ENCODE data around the gene ACTRT2. TPM values are rescaled to one million over a fixed set of nuclear protein-coding genes. Genes with fewer than 3 reads are reported as not detected.

The ACTRT2 gene
- not detected in 2 replicates for polyA plus RNA-seq (2012; rRNA removed)
- polyA plus RNA-seq (2012; cell fraction: cytosol; rRNA removed) = not detected in 2 replicates
- not detected in 2 replicates for polyA plus RNA-seq (2012; cell fraction: nucleus; rRNA removed)

DNA sequence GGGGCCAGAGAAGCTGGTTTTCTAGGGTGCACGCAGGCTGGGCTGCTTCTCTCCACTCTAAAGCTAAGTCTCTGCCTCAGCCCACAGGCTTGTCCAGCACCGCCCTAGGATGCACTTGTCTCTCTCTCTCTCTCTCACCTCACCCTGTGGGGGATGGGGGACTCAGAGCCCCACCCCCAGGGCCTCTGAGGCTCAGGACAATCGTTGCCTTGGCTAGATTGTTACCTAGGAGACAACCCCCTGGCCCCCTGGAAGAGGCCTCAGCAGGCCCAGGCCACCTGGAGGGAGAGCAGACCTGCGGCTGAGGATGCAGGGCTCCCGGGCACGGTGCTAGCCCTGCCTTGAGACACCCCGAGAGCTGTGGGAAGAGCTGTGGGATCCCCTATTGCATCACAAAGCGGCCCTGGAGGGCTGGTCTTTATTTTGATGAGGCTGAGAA, at the start of gene ACTRT2:
TSS of gene ACTRT2 (plus strand) at position 235 of the 439 bp plus-strand sequence. CDS start 220 bp downstream, outside the sequence.
- ChIA-PET POLR2A (no interaction called here), CTCF (no interaction called here)
- H3K27ac ChIP-seq (ENCODE audit: low read depth in 2 of 2, low read length in 1 of 2) = no peak within 1 kb of the TSS
- H3K9ac ChIP-seq = no peak within 1 kb of the TSS
- no peaks in the 10 kb centered on the region for H3K4me1 ChIP-seq (ENCODE audit: control insufficient read depth in 1 of 2, insufficient read depth in 2 of 2, low read depth in 1 of 2, low read length in 1 of 2)
- no peaks in the 10 kb centered on the region for H3K36me3 ChIP-seq (replicated peaks in 1 of 2; ENCODE audit: control insufficient read depth in 1 of 2, insufficient read depth in 2 of 2, low read length in 1 of 2)
- TF ChIP-seq, protein P1, sequence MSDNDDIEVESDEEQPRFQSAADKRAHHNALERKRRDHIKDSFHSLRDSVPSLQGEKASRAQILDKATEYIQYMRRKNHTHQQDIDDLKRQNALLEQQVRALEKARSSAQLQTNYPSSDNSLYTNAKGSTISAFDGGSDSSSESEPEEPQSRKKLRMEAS (IDR thresholded peaks at IDR 0.05; ENCODE audit: low read depth) = no peak
- TF ChIP-seq TCF12 (IDR thresholded peaks at IDR 0.05) (no peak), RFX5 (IDR thresholded peaks at IDR 0.05; ENCODE audit: low read length) (no peak)
- TF ChIP-seq, protein P2, sequence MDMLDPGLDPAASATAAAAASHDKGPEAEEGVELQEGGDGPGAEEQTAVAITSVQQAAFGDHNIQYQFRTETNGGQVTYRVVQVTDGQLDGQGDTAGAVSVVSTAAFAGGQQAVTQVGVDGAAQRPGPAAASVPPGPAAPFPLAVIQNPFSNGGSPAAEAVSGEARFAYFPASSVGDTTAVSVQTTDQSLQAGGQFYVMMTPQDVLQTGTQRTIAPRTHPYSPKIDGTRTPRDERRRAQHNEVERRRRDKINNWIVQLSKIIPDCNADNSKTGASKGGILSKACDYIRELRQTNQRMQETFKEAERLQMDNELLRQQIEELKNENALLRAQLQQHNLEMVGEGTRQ (IDR thresholded peaks at IDR 0.05; ENCODE audit: borderline replicate concordance, low read depth, low read length) = no peak
- no peak within 1 kb of the TSS for H3K4me2 ChIP-seq
- H3K9me2 ChIP-seq = no peaks in the 10 kb centered on the region
- H3K27me3 ChIP-seq (ENCODE audit: insufficient read depth) = no peaks in the 10 kb centered on the region
- no peaks in the 10 kb centered on the region for H3K9me3 ChIP-seq
- no peaks in the 10 kb centered on the region for H3F3A ChIP-seq (replicated peaks; ENCODE audit: insufficient read depth)
- H2AFZ ChIP-seq (ENCODE audit: low read depth) = no peak within 1 kb of the TSS
- no peaks in the 10 kb centered on the region for H4K20me1 ChIP-seq (ENCODE audit: insufficient read depth)
- no peaks in the 10 kb centered on the region for H3K79me2 ChIP-seq (ENCODE audit: insufficient read depth)
- no peak for DNase-seq
- H3K4me3 ChIP-seq (ENCODE audit: low read depth in 2 of 2, low read length in 1 of 2) = no peak within 1 kb of the TSS
- WGBS (ENCODE audit: low lambda C conversion rate) = 0% methylated on average over 2 of the region's 8 CpGs

DNA sequence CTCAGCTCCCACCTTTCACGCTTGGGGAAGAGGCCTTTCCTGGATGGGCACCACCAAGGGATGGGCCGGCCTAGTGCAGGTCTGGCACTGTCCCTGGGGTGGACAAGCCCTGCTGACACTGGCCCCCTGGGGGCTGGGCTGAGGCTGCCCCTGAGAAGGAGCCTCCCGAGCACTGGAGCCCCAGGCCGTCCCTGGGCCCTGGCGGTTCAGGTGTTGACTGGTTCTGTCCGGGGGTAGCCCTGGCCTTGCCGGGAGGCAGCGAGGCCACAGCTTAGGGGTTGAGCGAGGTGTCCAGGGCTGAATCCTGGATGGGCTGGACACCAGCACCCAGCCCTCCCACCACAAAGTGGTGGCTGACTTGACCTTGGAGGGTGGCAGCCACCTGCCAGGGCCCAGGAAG, 49.7 kb upstream of the ACTRT2 start:
- Histone ChIP-seq H3K27me3 (ENCODE audit: insufficient read depth) (no peaks in the 10 kb centered on the region), H3K4me1 (ENCODE audit: control insufficient read depth in 1 of 2, insufficient read depth in 2 of 2, low read depth in 1 of 2, low read length in 1 of 2) (no peaks in the 10 kb centered on the region), H3K4me3 (ENCODE audit: low read depth in 2 of 2, low read length in 1 of 2) (no peak overlapping the region), H4K20me1 (ENCODE audit: insufficient read depth) (no peaks in the 10 kb centered on the region), H2AFZ (ENCODE audit: low read depth) (no peak overlapping the region), H3K9ac (no peak overlapping the region), H3K27ac (ENCODE audit: low read depth in 2 of 2, low read length in 1 of 2) (no peak overlapping the region), H3K9me2 (no peaks in the 10 kb centered on the region), H3K36me3 (replicated peaks in 1 of 2; ENCODE audit: control insufficient read depth in 1 of 2, insufficient read depth in 2 of 2, low read length in 1 of 2) (no peaks in the 10 kb centered on the region), H3F3A (replicated peaks; ENCODE audit: insufficient read depth) (no peaks in the 10 kb centered on the region), H3K79me2 (ENCODE audit: insufficient read depth) (no peaks in the 10 kb centered on the region), H3K4me2 (no peak overlapping the region), H3K9me3 (no peaks in the 10 kb centered on the region)
- WGBS (ENCODE audit: low lambda C conversion rate) = no CpG with 5 or more reads among the region's 9 CpGs
- ChIA-PET POLR2A (no interaction called here), CTCF (no interaction called here)
- DNase-seq = no peak
- no peak for TF ChIP-seq RFX5 (IDR thresholded peaks at IDR 0.05; ENCODE audit: low read length)
- TF ChIP-seq, protein P3, sequence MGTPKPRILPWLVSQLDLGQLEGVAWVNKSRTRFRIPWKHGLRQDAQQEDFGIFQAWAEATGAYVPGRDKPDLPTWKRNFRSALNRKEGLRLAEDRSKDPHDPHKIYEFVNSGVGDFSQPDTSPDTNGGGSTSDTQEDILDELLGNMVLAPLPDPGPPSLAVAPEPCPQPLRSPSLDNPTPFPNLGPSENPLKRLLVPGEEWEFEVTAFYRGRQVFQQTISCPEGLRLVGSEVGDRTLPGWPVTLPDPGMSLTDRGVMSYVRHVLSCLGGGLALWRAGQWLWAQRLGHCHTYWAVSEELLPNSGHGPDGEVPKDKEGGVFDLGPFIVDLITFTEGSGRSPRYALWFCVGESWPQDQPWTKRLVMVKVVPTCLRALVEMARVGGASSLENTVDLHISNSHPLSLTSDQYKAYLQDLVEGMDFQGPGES (IDR thresholded peaks at IDR 0.05; ENCODE audit: low read depth, low read length) = no peak
- no peak for TF ChIP-seq SIN3A (IDR thresholded peaks at IDR 0.05; ENCODE audit: borderline replicate concordance, low read depth, low read length)
- TF ChIP-seq, protein P4, sequence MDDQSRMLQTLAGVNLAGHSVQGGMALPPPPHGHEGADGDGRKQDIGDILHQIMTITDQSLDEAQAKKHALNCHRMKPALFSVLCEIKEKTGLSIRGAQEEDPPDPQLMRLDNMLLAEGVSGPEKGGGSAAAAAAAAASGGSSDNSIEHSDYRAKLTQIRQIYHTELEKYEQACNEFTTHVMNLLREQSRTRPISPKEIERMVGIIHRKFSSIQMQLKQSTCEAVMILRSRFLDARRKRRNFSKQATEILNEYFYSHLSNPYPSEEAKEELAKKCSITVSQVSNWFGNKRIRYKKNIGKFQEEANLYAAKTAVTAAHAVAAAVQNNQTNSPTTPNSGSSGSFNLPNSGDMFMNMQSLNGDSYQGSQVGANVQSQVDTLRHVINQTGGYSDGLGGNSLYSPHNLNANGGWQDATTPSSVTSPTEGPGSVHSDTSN (IDR thresholded peaks at IDR 0.05) = no peak
- TF ChIP-seq, protein P2 (IDR thresholded peaks at IDR 0.05; ENCODE audit: borderline replicate concordance, low read depth, low read length) = no peak
- TF ChIP-seq, protein P1 (IDR thresholded peaks at IDR 0.05; ENCODE audit: low read depth) = no peak
- TF ChIP-seq, protein P5, sequence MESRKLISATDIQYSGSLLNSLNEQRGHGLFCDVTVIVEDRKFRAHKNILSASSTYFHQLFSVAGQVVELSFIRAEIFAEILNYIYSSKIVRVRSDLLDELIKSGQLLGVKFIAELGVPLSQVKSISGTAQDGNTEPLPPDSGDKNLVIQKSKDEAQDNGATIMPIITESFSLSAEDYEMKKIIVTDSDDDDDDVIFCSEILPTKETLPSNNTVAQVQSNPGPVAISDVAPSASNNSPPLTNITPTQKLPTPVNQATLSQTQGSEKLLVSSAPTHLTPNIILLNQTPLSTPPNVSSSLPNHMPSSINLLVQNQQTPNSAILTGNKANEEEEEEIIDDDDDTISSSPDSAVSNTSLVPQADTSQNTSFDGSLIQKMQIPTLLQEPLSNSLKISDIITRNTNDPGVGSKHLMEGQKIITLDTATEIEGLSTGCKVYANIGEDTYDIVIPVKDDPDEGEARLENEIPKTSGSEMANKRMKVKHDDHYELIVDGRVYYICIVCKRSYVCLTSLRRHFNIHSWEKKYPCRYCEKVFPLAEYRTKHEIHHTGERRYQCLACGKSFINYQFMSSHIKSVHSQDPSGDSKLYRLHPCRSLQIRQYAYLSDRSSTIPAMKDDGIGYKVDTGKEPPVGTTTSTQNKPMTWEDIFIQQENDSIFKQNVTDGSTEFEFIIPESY (IDR thresholded peaks at IDR 0.05; ENCODE audit: borderline replicate concordance, low read depth) = no peak
- TF ChIP-seq TEAD4 (IDR thresholded peaks at IDR 0.05; ENCODE audit: borderline replicate concordance, insufficient read depth) = no peak

All from SK-N-SH (cell line).